IPS-NIHi11 (cell line): Measurements from ENCODE around the gene B3GALT2.
"Not testable (repeated sequence)": the region's sequence is repeated elsewhere in the genome, so short reads cannot be mapped to it uniquely, and the experiment has no call there.

ENCODE experiments used
- DNase-seq: peaks from one replicate; pipeline ENCODE4 v3.0.0; 2012; ENCODE audit warnings: mixed read lengths, low spot score

Gene B3GALT2, protein sequence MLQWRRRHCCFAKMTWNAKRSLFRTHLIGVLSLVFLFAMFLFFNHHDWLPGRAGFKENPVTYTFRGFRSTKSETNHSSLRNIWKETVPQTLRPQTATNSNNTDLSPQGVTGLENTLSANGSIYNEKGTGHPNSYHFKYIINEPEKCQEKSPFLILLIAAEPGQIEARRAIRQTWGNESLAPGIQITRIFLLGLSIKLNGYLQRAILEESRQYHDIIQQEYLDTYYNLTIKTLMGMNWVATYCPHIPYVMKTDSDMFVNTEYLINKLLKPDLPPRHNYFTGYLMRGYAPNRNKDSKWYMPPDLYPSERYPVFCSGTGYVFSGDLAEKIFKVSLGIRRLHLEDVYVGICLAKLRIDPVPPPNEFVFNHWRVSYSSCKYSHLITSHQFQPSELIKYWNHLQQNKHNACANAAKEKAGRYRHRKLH

DNA sequence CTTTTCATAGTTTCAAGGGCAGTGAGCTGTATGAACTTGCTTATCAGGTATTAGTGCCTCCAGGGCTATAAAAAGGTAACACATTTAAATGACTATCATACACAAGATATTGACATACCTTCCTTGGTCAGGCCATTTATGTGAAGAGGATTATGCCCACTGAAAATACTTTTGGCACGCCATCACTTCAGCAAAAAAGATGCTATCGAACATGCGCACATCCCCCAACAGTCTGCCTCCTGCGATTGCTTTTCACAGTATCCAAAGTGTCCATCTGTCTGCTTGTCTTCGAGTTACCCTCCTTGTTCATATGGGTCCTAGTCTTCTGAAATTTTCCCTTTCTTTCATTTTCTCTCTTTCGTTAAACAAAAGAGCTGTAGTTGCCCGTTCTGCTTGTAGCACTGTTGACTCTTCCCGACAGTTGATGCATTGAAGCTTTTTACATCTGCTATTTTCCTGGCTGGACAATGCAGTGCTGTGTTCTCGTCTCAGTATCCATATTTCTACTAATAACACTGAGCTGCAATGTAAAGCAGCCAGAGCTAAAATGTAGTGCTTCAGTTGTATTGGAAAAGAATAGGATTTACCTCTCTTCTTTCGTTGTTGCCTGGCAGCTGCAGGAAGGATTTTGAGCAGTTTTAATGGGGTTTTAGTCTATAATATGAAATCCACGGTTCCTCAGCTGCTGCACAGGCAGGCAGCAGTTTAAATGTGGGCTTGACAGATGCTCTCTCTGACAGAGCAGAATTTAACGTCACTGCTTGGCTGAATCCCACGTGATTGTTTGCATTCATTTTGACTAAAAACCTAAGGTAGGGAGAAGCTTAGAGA is at the start of gene B3GALT2:
B3GALT2 (minus strand) TSS at position 713 of the 831 bp plus-strand sequence. CDS start 5,051 bp downstream, outside the sequence.
- no peak for DNase-seq

- no peak for DNase-seq
Observed at GRCh38 chr1:193234530-193234929, 48.1 kb upstream of the B3GALT2 start.

GRCh38 chr1:193231146-193231545 is 44.7 kb upstream of the B3GALT2 start:
- not testable (repeated sequence) for DNase-seq

DNA sequence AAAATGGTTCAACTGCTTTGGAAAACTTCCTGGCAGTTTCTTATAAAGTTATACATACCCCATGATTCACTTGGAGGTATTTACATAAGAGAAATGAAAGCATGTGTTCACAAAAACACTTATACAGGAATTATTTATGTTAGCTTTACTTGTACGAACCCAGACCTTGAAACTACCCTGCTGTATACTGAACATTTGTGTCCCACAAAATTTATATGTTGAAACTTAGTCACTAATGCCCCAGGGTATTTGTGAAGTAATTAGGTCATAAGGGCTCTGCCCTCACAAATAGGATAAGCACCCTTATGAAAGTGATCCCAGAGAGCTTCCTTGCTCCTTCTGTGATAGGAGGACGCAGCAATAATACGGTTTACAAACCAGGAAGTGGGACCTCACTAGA is 42.7 kb upstream of the B3GALT2 start:
- DNase-seq, result no peak

DNA sequence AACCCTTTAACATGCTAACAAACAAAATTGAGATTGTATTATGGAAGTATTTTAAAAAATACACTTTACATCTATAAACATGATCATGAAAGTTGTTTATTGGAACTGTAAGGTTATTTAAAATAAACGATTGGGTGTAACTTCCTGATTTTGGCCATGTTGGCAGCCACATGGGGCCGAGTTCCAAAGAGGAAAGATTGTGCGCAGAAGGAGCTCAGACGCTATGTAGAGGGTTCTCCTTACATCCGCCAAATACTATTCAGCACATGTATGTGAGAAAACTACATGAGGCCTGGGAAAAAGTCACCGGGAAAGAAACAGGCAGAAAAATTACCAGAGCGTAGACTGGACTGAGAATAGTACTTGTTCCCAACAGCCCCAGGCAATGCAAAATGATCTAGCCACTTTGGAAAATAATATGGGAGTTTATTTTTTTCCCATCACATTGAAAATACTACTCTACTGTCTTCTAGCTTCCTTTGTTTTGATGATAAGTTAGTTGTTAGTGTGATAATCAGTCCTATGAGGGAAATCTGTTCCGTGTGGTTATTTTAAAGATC is 35.7 kb upstream of the B3GALT2 start:
- no peak for DNase-seq

DNA sequence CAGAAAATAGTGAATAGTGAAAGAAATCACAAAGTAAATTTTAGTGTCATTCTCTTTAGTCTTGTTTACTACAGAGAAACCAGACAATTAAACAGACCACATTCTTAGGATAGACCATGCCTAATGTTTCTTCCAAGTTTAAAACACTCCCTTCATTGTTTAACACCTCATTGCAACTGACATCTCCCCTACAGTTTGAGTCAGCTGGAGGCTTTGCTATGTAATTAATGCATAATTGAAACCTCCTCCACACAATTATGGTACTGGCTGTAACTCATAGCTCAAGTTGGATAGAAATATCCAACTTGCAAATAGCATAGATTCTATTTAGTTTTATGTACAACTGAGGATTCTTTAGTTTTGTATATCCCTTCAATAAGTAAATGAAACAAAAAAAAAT is 35.2 kb upstream of the B3GALT2 start:
- DNase-seq, result peak; percentile 13

DNA sequence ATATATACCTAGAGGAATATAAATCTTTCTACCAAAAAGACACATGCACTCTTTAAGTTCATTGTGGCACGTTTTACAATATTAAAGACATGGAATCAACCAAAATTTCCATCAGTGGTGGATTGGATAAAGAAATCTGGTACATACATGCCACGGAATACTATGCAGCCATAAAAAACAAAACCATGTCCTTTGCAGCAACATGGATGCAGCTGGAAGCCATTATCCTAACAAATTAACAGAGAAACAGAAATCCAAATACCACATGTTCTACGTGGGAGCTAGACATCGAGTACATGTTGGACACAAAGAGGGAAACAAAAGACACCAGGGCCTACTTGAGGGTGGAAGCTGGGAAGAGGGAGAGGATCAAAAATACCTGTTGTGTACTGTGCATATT is 33.0 kb upstream of the B3GALT2 start:
- DNase-seq, result no peak

DNA sequence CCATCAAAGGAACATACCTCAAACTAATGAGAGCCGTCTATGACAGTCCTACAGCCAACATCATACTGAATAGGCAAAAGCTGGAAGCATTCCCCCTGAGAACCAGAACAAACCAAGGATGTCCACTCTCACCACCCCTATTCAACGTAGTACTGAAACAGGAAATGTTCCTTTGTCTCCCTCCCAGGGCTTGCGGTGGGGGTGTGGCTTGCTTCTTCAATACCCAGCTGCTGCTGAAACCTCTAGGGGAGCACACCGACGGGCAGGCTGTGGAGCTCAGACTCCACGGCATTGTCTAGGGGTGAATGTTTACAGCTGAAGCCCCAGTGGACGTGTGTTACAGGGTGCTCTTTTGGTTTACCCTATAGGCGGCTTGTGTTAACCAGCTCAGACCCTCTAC is 30.5 kb upstream of the B3GALT2 start:
- DNase-seq, result peak; percentile 32

GRCh38 chr1:193213998-193214397 is 27.6 kb upstream of the B3GALT2 start:
- no peak for DNase-seq

GRCh38 chr1:193212637-193213036 is 26.2 kb upstream of the B3GALT2 start:
- DNase-seq, result no peak

GRCh38 chr1:193211539-193211938 is 25.1 kb upstream of the B3GALT2 start:
- no peak for DNase-seq

DNA sequence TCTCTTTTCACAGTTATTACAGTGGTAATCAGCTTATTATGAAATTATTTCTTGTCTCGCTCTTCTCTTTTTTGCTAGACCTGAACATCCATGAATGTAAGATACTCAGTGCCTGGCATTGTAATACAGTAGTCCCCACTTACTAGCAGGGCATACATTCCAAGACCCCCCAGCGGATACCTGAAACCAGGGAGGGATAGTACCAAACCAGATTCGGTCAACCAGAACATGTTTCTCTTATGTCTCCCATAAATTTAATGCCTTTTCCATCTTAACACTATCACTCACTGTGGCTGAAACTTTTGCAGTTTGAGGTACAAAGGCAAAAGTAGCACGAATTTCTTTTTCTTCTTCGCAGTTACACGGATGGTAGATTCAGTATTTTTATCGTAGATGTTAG is 24.6 kb upstream of the B3GALT2 start:
- DNase-seq, result no peak

GRCh38 chr1:193201021-193201420 is 14.6 kb upstream of the B3GALT2 start:
- DNase-seq, result no peak

DNA sequence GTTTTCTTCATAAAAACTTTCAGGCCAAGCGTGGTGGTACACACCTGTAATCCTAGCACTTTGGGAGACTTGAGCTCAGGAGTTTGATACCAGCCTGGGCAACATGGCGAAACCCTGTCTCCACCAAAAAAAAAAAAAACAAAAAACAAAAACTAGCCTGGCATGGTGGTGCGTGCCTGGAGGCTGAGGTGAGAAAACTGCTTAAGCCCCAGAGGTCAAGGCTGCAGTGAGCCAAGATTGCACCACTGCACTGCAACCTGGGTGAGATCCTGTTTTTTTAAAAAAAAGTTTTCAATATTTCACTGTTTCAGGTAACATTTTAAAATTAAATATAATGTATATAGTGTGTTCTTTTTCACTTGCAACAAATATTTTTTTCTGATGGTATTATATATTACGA is 13.5 kb upstream of the B3GALT2 start:
- no peak for DNase-seq

DNA sequence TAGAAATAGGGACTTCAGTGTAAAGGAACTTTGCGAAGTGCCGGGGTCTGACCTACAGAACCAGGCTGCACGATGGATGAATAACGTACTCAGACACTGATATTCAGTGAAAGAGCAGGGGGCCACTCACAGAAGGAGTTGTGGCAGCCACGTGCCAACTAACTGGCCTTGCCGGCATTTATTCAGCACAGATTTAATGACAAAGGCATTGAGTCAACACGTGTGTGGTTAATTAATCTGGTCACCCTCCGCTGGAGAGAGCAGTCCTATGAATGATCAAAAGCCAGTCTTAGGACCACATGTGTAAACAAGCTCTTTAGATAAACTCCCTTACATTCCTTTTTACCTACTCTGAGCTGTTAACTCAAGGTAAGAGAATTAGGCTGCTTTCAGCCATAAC is 6.2 kb upstream of the B3GALT2 start:
- no peak for DNase-seq

DNA sequence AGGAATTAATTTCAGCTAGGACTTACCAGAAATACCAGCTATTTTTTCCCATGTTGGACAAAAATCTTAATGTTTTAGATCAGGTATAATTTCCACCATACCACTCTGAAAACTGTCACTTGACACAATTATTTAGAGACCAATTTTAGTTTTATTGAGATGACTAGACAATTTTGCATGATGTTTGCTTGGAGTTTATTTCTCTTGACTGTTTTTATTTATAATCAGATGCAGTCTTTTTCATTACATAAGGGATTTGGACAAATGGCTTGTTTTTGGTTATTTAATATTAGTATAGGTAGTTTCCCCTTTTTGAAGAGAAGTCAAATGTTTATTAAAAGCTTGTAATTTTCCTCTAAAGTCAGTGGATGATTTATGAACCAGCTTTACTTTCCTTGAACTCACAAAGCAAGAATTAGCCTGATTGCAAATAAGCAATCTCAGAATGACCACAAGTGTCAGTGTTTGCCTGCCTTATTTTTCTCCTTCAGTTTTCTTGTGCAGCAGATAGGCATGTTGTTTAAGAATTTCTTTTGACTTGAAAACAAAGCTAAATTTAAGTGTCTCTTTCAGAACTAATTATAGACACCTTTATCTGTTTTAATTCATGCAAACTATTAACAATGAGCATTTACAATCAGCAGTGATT is 3.8 kb upstream of the B3GALT2 start:
- DNase-seq, result no peak

DNA sequence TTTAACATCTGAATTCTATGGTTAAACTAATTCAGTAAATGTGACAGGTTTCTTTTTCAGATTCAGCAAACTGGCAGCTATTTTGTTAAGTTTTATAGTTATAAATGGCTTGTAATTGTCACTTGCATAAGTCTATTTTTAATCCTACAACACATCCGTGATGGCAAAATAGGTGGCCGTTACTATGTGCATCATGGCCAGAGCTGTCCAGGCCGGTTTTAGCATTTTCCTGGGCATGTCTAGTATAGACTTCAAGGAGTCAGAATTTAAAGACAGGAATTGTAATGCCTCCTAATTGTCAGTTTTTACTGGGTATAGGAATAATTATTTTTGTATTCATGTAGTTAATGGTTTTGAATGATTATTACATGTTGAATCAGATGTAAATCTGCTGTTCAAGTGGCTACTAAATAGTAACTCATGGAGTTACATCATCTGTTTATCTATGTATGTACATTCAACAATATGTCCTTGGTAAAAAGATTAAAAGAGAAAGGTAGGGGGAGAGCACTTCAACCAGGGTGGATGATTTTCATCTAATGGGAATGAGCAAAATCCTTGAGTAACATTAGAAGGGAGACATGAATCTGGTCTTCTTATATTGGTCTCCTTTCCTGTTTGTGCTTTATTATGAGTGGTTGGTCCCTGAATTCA is 3.2 kb upstream of the B3GALT2 start:
- DNase-seq, result no peak

GRCh38 chr1:193188915-193189314 is 2.5 kb upstream of the B3GALT2 start:
- not testable (repeated sequence) for DNase-seq

DNA sequence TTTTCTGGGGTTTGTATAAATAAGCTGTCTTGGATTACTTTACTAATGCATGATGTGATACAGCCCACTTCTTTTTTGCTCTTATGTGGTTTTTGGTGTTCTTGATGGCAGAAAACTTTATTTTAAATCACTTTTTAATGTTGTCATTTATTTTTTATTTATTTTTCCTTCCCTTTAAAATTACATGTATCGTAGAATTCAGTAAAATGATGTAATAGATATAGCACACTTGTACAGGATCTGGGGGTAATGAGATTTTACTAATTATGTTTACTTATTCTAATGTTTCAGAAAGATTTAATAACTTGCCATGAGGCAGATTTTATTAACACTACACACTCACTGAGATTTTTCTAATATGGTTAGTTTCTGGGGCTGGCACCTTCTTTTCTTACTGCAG is 701 bp upstream of the B3GALT2 start:
- DNase-seq, result no peak

DNA sequence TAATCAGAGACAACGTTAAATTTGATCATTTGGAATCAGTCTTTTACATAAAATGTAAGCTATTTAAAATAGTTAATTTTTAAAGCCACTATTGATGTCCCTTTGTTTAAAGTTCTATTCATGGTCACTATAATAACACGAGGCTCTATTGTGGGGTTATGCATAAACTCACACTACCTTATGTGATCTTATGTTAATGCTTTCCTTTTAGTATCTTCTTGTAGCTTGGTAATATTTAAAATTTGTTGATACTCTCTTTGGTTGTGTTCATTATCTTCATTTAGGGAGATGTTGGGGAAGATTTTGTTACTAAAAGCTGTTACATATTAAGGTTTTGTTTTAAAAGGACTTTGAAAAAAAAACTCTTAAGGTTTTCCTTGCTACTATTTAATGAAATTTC is 1.2 kb downstream of the B3GALT2 start:
- no peak for DNase-seq

DNA sequence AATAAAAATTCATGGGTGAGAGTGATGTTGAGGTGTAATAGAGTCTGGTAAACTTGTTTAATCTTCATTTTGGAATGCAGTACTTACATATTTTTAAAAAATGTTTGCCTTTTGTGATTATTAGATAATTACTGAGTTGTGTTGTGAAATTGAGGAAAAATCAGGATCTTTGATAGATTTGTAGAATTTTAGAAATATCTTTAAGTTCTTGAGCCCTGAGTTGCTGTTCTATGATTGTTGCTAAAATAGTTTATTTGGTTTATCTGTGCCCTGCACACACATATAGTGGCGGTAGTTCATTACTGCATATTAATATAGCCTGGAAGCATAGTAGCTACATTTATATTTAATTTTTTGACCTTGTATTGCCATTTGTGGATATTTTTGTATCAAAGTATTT is 1.6 kb downstream of the B3GALT2 start:
- no peak for DNase-seq
